Dermis lymphatic vessel endothelial cell (primary cell): ENCODE measurements around the gene SLC19A3. TPM values are rescaled to one million over a fixed set of nuclear protein-coding genes. Genes with fewer than 3 reads are reported as not detected.

Source experiments
- total RNA-seq: library from RNA; depleted of rRNA; stranded (reverse); fragments of >200 nt; gene quantifications from 2 replicates; pipeline ENCODE4 v1.2.1, GENCODE V29; 2014

The SLC19A3 gene
- not detected in 2 replicates for total RNA-seq

DNA sequence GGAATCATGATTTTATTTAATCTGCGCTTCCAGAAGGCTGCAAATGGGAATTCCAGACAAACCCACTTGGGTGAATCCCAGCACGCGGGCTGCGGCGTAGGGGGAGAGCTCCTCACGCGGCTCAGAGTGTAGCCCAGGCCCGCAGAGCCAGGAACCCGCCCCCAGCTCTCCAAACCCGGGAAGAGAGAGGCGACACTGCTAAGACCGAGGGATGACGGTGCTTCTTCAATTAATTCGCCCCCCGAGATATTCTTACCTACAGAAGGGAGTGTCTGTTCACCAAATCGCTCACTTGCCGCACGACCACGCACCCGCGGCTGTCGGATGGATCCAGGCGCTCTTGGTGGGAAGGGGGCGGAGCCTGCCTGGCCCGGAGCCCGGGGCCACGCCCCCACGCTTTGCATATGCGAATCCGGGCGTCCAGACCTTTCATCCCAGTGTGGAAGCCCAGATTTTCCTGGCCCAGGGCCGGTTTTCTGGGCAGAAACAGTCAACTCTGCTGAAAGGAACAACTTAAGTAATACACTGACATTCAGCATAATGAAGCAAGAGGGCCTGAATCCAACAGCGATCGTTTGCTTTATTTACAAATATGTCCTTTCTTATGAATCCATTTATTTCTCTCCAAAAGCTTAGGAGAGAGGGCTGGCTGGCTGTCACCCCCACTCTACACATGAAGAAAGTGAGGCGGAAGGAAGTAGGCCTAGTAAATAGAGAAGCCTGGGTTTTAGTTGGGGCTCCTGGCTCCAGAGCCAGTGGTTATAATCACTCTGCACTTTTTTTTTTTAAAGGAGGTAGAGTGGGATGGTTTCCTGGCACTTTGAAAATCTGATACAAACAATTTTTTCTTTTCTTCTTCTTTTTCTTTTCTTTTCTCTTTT lies at the start of gene SLC19A3:
SLC19A3 (minus strand) TSS at position 342 of the 881 bp plus-strand sequence. CDS start 15,710 bp downstream, outside the sequence.

DNA sequence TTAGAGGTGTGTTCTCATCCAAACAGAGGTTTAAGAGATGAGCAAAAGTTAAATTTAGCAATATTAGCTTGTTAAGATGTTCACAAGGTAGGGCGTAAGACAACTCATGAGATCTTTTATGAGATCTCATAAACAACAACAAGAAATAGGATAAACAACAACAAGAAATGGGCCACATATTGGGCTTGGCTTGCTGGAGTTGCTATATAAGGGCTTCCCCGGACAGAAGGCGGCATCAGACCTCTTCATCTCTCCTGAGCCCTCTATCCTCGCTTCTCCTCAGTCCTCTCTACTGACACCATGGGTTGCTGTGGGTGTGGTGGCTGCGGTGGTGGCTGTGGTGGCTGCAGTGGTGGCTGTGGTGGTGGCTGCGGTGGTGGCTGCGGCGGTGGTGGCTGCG lies 27.8 kb upstream of the SLC19A3 start, which contains the start of gene SCYGR8:
SCYGR8 (plus strand) TSS at position 301 of the 400 bp plus-strand sequence; CDS start at position 301, 0 bp downstream.

DNA sequence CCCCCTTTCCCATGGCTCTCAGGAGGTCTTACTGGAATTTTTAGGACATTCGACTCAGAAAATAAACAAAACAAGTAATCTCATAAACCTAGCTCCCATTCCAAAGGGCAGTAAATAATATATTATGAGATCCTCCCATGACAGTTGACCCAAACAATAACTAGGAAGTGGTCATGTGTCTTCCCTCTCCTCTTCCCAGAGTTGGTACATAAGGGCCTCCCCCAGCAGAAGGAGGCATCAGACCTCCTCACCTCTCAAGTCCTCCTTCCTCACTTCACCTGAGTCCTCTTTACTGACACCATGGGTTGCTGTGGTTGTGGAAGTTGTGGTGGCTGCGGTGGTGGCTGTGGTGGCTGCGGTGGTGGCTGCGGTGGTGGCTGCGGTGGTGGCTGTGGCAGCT lies 10.2 kb upstream of the SLC19A3 start, which contains the start of gene SCYGR7:
SCYGR7 (plus strand) TSS at position 301 of the 400 bp plus-strand sequence; CDS start at position 301, 0 bp downstream.

DNA sequence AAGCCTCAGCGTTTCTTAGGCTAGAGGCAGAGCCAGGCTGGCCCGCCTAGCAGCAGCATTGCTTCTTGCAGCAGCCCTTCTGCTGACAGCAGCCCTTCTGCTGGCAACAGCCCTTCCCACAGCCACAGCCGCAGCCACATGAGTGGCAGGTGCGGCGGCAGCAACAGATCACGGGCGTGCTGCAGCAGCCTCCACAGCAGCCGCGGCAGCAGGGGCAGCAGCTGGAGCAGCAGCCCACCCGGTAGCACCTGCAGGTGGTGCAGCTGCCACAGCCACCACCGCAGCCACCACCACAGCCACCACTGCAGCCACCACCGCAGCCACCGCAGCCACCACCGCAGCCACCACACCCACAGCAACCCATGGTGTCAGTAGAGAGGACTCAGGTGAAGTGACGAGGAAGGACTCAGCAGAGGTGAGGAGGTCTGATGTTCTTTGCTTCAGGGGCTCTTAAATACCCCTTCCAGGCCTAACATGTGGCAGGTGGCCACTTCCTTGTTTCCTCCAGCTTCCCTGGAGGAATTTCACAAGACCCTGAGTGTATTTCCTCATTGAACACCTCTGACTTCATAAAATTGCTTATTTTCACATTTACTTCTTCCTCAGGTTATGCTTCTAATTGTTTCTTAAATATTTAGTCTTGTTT lies 6.7 kb upstream of the SLC19A3 start, which contains the start of gene SCYGR6:
SCYGR6 (minus strand) TSS at position 364 of the 646 bp plus-strand sequence; CDS start at position 364, 0 bp downstream.

DNA sequence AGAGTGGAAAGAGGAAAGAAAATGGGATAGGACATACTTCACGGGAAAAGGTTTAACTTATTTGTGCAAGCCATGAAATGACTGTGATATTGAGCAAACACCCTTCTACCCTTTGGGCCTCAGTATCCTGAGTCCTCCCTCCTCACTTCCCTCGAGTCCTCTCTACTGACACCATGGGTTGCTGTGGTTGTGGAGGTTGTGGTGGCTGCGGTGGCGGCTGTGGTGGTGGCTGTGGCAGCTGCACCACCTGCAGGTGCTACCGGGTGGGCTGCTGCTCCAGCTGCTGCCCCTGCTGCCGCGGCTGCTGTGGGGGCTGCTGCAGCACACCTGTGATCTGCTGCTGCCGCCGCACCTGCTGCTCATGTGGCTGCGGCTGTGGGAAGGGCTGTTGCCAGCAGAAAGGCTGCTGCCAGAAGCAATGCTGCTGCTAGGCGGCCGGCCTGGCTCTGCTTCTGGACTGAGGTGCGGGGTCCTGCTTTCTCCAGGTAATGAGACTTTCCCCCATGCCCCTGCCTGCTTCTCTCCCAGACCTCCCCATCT lies 51.1 kb downstream of the SLC19A3 start, which contains the start of gene SCYGR5:
SCYGR5 (plus strand) TSS at position 174 of the 540 bp plus-strand sequence; CDS start at position 174, 0 bp downstream.

Other genes starting within 250 kb of the SLC19A3 start
- gene AGFG1, start 245.9 kb downstream of the SLC19A3 start, total RNA-seq, result 33.4 and 35.2 TPM in 2 replicates
- not detected in 2 replicates for gene SCYGR2, start 119.1 kb downstream of the SLC19A3 start, total RNA-seq
- not detected in 2 replicates for gene SCYGR3, start 103.2 kb downstream of the SLC19A3 start, total RNA-seq
- gene SCYGR4, start 100.5 kb downstream of the SLC19A3 start, total RNA-seq, result not detected in 2 replicates
- gene SCYGR5, start 51.2 kb downstream of the SLC19A3 start, total RNA-seq, result not detected in 2 replicates
- gene SCYGR6, start 6.7 kb upstream of the SLC19A3 start, total RNA-seq, result not detected in 2 replicates
- not detected in 2 replicates for gene SCYGR7, start 10.3 kb upstream of the SLC19A3 start, total RNA-seq
- not detected in 2 replicates for gene SCYGR8, start 27.9 kb upstream of the SLC19A3 start, total RNA-seq
- 0.95 and 2.1 TPM in 2 replicates for gene CCL20, start 95.8 kb upstream of the SLC19A3 start, total RNA-seq
- not detected in 2 replicates for gene DAW1, start 153.6 kb upstream of the SLC19A3 start, total RNA-seq